ENCODE measurements around the gene SMYD3. TPM values are rescaled to one million over a fixed set of nuclear protein-coding genes. Genes with fewer than 3 reads are reported as not detected.

The SMYD3 gene
- total and polyA plus RNA-seq, 2 of the 4 experiments (the other 2 are of a cell fraction), result 26.5 to 37.6 TPM

DNA sequence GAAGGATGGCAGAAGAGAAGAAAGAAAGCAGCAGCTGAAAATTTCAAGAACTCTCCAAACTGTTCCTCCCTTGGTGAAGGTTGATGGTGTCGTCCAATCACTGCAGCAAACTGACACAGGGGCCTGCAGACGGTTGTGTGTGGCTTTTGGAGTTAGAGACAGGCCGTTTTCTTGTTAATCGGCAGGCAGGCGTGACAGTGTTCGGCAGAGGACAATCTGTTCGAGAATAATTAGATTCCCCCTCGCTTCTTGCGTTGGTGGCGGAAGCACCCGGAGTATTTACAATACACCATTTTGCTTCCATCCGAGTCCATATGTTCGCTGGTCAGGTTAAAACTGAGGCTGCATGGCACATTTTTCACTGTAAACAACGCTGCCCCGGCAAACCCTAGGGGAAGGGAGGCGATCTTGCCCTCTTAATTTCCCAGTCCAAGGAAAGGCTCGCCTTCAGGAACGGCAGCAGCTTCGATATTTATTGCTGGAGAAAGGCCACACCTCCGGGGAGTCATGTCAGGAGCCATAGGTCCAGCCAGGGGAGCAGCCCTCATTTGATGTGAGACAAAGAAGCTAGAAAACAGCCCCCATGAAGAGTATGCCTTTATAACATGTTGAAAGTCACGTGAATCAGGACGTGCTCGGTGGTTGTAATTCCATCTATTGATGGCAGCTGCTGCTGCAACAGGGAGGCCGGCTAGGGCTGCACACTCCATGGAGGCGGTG is 360.1 kb downstream of the SMYD3 start:
- H2BK120ac ChIP-seq (ENCODE audit: low read depth, low read length), result no peak overlapping the region
- ATAC-seq (ENCODE audit: low read depth), result no peak
- no peak overlapping the region for H3K18ac ChIP-seq (ENCODE audit: low read depth, low read length)
- no peak overlapping the region for H2AK9ac ChIP-seq (replicated peaks; ENCODE audit: low read depth, low read length, poor library complexity)
- CTCF ChIA-PET, result no interaction called here
- DNase-seq, result no peak
- H2AFZ ChIP-seq (replicated peaks; ENCODE audit: low read length, poor library complexity), result no peak overlapping the region
- H3K4me3 ChIP-seq (ENCODE audit: insufficient read depth, low read depth, low read length), result no peak overlapping the region
- TF ChIP-seq FOS (IDR thresholded peaks at IDR 0.05; ENCODE audit: low read depth, low read length), result no peak
- no peak for TF ChIP-seq MXI1 (IDR thresholded peaks at IDR 0.05; ENCODE audit: borderline replicate concordance, low read depth, low read length)
- TF ChIP-seq, protein P1, sequence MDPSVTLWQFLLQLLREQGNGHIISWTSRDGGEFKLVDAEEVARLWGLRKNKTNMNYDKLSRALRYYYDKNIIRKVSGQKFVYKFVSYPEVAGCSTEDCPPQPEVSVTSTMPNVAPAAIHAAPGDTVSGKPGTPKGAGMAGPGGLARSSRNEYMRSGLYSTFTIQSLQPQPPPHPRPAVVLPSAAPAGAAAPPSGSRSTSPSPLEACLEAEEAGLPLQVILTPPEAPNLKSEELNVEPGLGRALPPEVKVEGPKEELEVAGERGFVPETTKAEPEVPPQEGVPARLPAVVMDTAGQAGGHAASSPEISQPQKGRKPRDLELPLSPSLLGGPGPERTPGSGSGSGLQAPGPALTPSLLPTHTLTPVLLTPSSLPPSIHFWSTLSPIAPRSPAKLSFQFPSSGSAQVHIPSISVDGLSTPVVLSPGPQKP (IDR thresholded peaks at IDR 0.05; ENCODE audit: borderline replicate concordance, low read depth, low read length), result no peak
- TF ChIP-seq RFX5 (IDR thresholded peaks at IDR 0.05; ENCODE audit: low read depth, low read length), result no peak
- TF ChIP-seq POLR2A (IDR thresholded peaks at IDR 0.05; ENCODE audit: low read depth, low read length), result no peak
- TF ChIP-seq MAFK (IDR thresholded peaks at IDR 0.05; ENCODE audit: low read depth, low read length), result no peak
- TF ChIP-seq RCOR1 (IDR thresholded peaks at IDR 0.05; ENCODE audit: insufficient replicate concordance, low read length), result no peak
- TF ChIP-seq RAD21 (IDR thresholded peaks at IDR 0.05; ENCODE audit: low read length), result no peak
- TF ChIP-seq MAZ (IDR thresholded peaks at IDR 0.05; ENCODE audit: borderline replicate concordance, low read depth, low read length), result no peak
- TF ChIP-seq, protein P2, sequence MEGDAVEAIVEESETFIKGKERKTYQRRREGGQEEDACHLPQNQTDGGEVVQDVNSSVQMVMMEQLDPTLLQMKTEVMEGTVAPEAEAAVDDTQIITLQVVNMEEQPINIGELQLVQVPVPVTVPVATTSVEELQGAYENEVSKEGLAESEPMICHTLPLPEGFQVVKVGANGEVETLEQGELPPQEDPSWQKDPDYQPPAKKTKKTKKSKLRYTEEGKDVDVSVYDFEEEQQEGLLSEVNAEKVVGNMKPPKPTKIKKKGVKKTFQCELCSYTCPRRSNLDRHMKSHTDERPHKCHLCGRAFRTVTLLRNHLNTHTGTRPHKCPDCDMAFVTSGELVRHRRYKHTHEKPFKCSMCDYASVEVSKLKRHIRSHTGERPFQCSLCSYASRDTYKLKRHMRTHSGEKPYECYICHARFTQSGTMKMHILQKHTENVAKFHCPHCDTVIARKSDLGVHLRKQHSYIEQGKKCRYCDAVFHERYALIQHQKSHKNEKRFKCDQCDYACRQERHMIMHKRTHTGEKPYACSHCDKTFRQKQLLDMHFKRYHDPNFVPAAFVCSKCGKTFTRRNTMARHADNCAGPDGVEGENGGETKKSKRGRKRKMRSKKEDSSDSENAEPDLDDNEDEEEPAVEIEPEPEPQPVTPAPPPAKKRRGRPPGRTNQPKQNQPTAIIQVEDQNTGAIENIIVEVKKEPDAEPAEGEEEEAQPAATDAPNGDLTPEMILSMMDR (conservative IDR thresholded peaks at IDR 0.05; ENCODE audit: low read depth, low read length), result no peak
- TF ChIP-seq, protein P3, sequence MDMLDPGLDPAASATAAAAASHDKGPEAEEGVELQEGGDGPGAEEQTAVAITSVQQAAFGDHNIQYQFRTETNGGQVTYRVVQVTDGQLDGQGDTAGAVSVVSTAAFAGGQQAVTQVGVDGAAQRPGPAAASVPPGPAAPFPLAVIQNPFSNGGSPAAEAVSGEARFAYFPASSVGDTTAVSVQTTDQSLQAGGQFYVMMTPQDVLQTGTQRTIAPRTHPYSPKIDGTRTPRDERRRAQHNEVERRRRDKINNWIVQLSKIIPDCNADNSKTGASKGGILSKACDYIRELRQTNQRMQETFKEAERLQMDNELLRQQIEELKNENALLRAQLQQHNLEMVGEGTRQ (IDR thresholded peaks at IDR 0.05; ENCODE audit: low read depth, low read length), result no peak
- no peak for TF ChIP-seq NFE2L2 (IDR thresholded peaks at IDR 0.05; ENCODE audit: low read depth, low read length)
- no peak for TF ChIP-seq SMC3 (IDR thresholded peaks at IDR 0.05; ENCODE audit: low read depth, low read length)
- TF ChIP-seq CEBPB (IDR thresholded peaks at IDR 0.05; ENCODE audit: low read depth, low read length), result no peak
- no peak for TF ChIP-seq BHLHE40 (IDR thresholded peaks at IDR 0.05; ENCODE audit: low read depth, low read length)
- H3K4me2 ChIP-seq (ENCODE audit: low read depth, low read length), result no peak overlapping the region
- H2BK5ac ChIP-seq (ENCODE audit: low read depth, low read length, poor library complexity, severe bottlenecking), result no peak overlapping the region
- POLR2A ChIA-PET (ENCODE audit: unreplicated experiment), result no interaction called here
- no peaks in the 10 kb centered on the region; the same call in 1 of the 2 replicates for H3K36me3 ChIP-seq (ENCODE audit: control insufficient read depth, insufficient read depth, low read length)
- dilution Hi-C loops (cut with HindIII; ENCODE audit: low sequenced_read_pairs, unreplicated experiment), result no loop called here
- no peak overlapping the region for H2BK15ac ChIP-seq (ENCODE audit: low read depth, low read length)
- peaks cover 8% of the 10 kb centered on the region; the same call in 1 of the 2 replicates for H3K9me1 ChIP-seq (ENCODE audit: insufficient read depth, low read length)
- no peak overlapping the region for H3K56ac ChIP-seq (ENCODE audit: extremely low read depth, insufficient read depth, low read length)
- H4K5ac ChIP-seq (ENCODE audit: low read depth, low read length), result no peak overlapping the region
- H3K27ac ChIP-seq (ENCODE audit: insufficient read depth, low read length), result no peak overlapping the region
- H3K9me3 ChIP-seq (ENCODE audit: control insufficient read depth, insufficient read depth, low read length), result no peaks in the 10 kb centered on the region
- intact Hi-C loops (cut with micrococcal nuclease), result no loop called here
- H3K23ac ChIP-seq (ENCODE audit: low read depth, low read length), result no peak overlapping the region
- no TSS peak for BruUV-seq (replicated peaks)
- peaks cover 3% of the 10 kb centered on the region; the same call in 1 of the 2 replicates for H3K4me1 ChIP-seq (ENCODE audit: control insufficient read depth, insufficient read depth, low read length)
- no peaks in the 10 kb centered on the region for H4K20me1 ChIP-seq (ENCODE audit: insufficient read depth, low read length)
- no peak overlapping the region for H2AK5ac ChIP-seq (ENCODE audit: low read depth, low read length)
- H2BK20ac ChIP-seq (ENCODE audit: low read depth, low read length), result no peak overlapping the region
- H4K91ac ChIP-seq (ENCODE audit: insufficient read depth, low read depth, low read length), result no peak overlapping the region
- in situ Hi-C loops (cut with MboI; ENCODE audit: low sequenced_read_pairs), result no loop called here
- H3K4ac ChIP-seq (ENCODE audit: low read depth, low read length), result no peak overlapping the region
- H3K27me3 ChIP-seq (ENCODE audit: control insufficient read depth, insufficient read depth, low read length), result no peaks in the 10 kb centered on the region
- WGBS, 2 experiments (ENCODE audit: extremely low coverage in 2 of 2, insufficient read length in 1 of 2), result 100% methylated on average over 7 of the region's 25 CpGs; no CpG with 5 or more reads in 1 of the 2 experiments
- no peak overlapping the region for H3K9ac ChIP-seq (ENCODE audit: low read depth, low read length)
- H3K14ac ChIP-seq (replicated peaks; ENCODE audit: low read depth, low read length), result no peak overlapping the region
- H4K8ac ChIP-seq (ENCODE audit: low read depth in 2 of 2, low read length in 2 of 2), result no peak overlapping the region
- no peaks in the 10 kb centered on the region for H3K79me1 ChIP-seq (ENCODE audit: low read depth in 1 of 2, low read length in 2 of 2)
